Epithelial cell of esophagus (primary cell): Measurements from ENCODE around the gene CETN1.

Experiments used
- DNase-seq: peaks from one replicate; pipeline ENCODE4 v3.0.0; 2010; ENCODE audit warnings: low read depth
- H3K4me3 ChIP-seq: 2 replicates; pipeline ENCODE4 v1.5.1; 2011; ENCODE audit warnings: mild to moderate bottlenecking, low read length, control low read depth
- TF ChIP-seq, protein P1 (sequence below): IDR thresholded peaks from 2 replicates; pipeline ENCODE4 v1.5.1; 2011; ENCODE audit warnings: low read depth, mild to moderate bottlenecking, low read length, control low read depth, inconsistent platforms; ENCODE audit not compliant: insufficient read depth; ENCODE audit errors: missing control alignments

CETN1 gene

GRCh38 chr18:570256-570655 lies 9.9 kb upstream of the CETN1 start:
- TF ChIP-seq, protein P1, sequence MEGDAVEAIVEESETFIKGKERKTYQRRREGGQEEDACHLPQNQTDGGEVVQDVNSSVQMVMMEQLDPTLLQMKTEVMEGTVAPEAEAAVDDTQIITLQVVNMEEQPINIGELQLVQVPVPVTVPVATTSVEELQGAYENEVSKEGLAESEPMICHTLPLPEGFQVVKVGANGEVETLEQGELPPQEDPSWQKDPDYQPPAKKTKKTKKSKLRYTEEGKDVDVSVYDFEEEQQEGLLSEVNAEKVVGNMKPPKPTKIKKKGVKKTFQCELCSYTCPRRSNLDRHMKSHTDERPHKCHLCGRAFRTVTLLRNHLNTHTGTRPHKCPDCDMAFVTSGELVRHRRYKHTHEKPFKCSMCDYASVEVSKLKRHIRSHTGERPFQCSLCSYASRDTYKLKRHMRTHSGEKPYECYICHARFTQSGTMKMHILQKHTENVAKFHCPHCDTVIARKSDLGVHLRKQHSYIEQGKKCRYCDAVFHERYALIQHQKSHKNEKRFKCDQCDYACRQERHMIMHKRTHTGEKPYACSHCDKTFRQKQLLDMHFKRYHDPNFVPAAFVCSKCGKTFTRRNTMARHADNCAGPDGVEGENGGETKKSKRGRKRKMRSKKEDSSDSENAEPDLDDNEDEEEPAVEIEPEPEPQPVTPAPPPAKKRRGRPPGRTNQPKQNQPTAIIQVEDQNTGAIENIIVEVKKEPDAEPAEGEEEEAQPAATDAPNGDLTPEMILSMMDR = no peak
- no peak overlapping the region for H3K4me3 ChIP-seq
- no peak for DNase-seq

DNA sequence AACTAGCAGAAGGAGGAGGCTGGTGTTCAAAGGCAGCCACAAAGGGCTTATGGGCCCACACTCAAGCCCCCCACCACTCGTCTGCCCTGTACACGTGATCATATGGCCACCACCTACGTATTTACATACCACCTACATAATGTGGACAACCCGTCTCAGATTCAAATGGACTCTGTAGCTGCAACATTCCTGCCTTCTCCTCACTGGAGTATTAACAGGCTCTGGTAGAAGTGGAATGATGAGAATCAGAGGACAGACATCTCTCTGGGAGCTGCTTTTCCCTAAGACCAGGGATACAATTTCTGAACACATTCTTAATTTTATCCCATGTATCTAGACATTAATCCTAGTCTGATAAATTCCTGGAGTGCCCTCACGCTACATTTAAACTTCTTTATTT lies 9.5 kb upstream of the CETN1 start:
- TF ChIP-seq, protein P1 = no peak
- no peak for DNase-seq
- H3K4me3 ChIP-seq = no peak overlapping the region

- H3K4me3 ChIP-seq = no peak overlapping the region
- DNase-seq = no peak
- TF ChIP-seq, protein P1 = no peak
Measured at GRCh38 chr18:572091-572830, 7.9 kb upstream of the CETN1 start.

DNA sequence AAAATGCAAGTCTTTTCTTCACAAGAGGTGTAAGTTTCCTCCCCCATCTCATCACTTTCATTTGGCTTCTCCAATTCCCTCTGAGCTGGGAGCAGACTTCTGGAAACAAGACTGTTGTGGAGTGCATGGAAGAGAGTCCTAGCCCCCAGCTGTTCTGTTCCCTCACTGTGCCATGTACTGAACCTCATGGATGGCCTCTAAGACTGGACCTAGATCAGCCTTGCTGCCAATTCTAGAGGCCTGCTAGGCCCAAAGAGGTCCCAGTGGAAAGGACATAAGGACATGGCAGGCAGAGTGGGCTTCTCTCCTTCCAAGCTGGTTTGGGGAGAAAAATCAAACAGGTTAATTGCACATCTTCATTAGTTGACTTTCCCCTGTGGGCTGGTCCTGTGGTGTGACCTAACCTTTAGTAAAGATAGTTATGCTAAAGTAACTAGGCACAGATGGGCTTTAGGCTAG lies 7.3 kb upstream of the CETN1 start:
- no peak overlapping the region for H3K4me3 ChIP-seq
- TF ChIP-seq, protein P1 = no peak
- no peak for DNase-seq

DNA sequence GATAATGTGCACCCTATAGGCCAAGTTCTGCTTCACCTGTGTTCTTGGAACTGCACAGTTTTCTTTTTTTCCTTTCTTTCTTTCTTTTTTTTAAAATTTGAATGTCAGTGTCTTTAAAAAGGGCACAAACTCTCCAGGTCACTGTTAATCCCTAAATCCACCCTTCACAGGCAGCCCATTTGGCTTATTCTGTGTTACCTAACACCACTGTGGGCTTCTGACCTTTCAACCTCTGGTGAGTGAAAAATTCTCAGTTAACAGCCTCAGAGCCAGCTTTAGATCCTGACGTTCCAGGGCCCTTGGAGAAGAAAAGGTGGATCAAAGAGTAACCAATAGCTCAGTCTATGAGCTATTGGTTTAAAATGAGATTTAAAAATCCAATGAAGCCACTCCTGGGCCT lies 6.8 kb upstream of the CETN1 start:
- TF ChIP-seq, protein P1 = no peak
- no peak overlapping the region for H3K4me3 ChIP-seq
- no peak for DNase-seq

DNA sequence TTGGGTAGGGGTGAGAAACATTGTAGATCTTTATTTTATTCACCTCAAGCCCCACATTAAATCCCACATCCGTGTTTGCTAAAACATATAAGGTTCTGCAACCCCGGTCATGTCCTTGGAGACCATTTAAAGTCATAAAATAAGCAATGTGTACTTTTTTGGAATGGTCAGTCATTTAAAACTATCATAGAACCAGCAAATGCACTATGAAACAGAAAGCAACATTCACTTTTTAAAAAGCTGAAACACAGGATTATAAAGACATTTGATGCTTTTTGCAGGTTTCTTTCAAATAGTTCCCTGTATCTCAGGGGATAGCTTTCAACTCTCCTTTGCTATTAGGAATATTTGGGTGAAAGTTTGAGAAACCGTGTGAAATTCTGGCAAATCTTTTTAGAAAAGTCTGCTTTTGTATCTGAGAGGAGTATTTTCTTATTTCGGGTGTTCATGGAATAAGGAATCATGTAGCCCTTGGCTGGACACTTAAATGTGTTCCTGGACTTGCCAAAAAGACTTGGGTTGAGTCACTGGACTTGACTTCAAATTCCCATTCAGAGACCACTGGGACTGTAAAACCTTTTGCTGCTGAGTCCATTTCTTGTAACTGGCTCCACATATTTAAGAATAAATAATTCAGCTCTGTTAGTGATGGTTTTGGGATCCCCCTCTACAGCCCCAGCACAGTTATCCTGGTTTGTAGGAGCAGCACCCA lies 5.9 kb upstream of the CETN1 start:
- H3K4me3 ChIP-seq = no peak overlapping the region
- TF ChIP-seq, protein P1 = no peak
- DNase-seq = no peak
